ENCODE data around the gene B3GLCT. TPM values are rescaled to one million over a fixed set of nuclear protein-coding genes. Genes with fewer than 3 reads are reported as not detected.
"Not testable (repeated sequence)": the region's sequence is repeated elsewhere in the genome, so short reads cannot be mapped to it uniquely, and the experiment has no call there.

B3GLCT gene
- 1 to 10 TPM; 5.6 to 7.3 TPM for total RNA-seq
- long read RNA-seq, donor 1, full-length matches to known transcripts: 2 of 4 reads
- long read RNA-seq, donor 1, partial matches to known transcripts: 0 of 4 reads
- long read RNA-seq, donor 1, other reads (novel, unspliced or antisense): 2 of 4 reads
- long read RNA-seq, donor 2, full-length matches to known transcripts: 2 of 6 reads
- long read RNA-seq, donor 2, partial matches to known transcripts: 0 of 6 reads
- long read RNA-seq, donor 2, other reads (novel, unspliced or antisense): 4 of 6 reads

DNA sequence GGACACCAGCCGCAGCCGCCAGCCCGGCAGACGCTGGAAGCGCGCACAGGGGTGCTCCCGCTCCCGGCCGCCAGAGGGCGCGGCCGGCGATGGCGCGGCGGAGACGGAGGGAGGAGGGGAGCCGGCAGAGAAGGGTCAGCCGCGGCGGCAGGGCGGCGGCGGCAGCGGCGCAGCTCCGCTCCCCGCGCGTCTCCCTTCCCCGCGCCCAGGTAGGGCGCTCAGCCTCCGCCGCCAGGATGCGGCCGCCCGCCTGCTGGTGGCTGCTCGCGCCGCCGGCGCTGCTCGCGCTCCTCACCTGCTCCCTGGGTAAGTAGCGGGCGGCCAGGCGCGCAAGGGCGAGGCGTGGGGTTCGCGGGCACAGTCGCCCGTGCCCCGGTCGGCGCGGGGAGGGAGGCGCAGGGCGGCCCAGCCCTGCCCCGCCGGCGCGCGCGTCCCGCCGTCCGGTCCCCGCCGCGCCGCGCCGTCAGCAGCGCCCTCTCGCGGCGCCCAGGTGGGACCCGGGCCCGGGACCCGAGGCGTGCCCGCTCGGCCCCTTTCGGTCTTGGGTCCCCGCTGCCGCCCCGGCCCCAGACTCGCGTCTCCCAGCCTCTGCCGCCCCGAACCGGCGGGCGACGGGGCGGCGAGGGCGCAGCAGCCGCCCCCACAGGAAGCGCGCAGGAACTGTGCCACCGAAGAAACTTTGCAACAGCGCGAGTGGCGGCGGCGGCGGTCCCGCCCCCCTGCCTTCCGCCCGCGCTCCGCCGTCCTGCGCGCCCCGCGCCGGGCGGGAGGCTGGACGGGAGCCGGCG, at the start of gene B3GLCT:
B3GLCT (plus strand) TSS at position 127 of the 788 bp plus-strand sequence; CDS start at position 237, 110 bp downstream.
- DNase-seq (ENCODE audit: low spot score): peak; percentile 94
- intact Hi-C loops (cut with DNase I): no loop called here

DNA sequence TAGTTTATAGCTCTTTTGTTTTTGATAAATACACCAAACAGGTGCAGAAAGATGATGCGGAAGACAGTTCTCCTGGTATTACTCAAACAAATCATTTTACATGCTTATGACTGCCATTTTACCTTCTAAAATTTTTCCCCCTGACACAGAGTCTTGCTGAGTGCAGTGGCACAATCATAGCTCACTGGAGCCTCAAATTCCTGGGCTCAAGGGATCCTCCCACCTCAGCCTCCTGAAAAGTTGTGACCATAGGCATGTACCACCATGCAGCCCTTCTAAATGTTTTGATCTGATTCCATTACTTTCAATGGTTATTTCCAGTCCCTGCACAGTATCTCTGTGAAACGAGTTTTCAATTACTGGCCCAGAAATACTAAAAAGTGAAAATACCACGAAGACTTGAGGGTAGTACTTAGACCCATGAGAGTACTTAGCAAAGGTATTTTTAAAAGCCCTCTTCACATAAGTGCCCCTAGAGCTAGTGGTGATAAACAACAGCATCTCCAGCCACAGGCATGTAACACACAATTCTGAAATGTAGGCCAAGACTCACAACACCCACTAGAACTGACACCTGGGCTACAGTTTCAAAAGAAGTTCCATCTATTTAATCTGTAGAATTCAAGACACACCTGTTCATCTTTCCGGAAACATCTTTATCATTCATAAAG, 49.3 kb upstream of the B3GLCT start:
- intact Hi-C loops (cut with DNase I): no loop called here
- DNase-seq (ENCODE audit: low spot score): no peak

DNA sequence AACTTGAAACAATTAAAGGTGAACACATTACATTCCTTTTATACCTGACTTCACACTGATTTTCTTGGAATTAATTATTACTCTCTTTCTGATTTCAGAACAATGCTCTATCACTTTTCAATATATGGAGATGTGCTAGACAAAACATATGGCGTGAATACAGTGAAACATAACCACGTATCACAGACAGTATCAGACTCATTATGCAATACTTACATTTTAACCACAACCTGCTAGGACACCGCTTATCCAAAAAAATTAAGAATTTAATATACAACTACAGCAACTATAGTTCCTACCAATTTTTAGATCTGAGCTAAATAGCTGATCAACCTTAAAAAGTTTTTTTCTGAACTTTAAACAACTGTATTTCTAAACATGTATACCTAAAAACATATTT, 47.9 kb upstream of the B3GLCT start:
- no peak for DNase-seq (ENCODE audit: low spot score)
- intact Hi-C loops (cut with DNase I): no loop called here

DNA sequence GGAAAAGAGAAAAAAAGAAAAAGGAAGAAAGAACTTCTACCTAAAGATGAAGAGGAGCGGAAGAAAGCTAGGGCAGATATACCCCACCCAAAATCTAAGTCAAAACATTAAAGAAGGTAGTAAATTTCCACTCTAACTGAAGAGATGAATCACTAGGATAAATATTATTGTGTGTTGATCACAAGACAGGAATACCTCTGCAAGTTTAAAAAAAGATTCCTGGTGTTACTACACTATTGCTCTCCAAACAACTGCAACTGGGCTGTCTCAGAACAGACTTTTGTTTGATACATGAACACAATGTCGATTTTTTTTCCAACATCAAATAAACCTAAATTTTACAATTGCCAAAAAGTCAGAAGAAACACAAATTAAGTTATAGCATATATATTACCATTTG, 44.8 kb upstream of the B3GLCT start:
- intact Hi-C loops (cut with DNase I): no loop called here
- no peak for DNase-seq (ENCODE audit: low spot score)

DNA sequence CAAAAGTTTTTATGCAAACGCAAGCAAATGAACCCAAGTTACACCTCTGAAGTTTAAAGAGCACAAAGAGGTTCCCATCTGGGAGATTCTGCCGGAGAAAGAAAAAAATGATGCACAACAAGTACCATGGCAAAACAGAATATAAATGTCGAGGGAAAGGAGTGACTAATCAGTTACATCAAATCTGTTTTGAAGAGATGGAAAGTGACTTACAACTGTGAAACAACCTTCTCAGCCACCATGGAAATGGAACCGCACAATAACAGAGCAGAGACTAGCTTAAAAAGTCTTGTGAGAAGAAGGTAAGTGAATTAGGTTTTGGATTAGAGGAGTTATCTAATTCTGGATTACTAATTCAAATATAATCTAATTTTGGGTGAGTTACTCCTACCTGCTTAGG, 40.5 kb upstream of the B3GLCT start:
- intact Hi-C loops (cut with DNase I): no loop called here
- no peak for DNase-seq (ENCODE audit: low spot score)

DNA sequence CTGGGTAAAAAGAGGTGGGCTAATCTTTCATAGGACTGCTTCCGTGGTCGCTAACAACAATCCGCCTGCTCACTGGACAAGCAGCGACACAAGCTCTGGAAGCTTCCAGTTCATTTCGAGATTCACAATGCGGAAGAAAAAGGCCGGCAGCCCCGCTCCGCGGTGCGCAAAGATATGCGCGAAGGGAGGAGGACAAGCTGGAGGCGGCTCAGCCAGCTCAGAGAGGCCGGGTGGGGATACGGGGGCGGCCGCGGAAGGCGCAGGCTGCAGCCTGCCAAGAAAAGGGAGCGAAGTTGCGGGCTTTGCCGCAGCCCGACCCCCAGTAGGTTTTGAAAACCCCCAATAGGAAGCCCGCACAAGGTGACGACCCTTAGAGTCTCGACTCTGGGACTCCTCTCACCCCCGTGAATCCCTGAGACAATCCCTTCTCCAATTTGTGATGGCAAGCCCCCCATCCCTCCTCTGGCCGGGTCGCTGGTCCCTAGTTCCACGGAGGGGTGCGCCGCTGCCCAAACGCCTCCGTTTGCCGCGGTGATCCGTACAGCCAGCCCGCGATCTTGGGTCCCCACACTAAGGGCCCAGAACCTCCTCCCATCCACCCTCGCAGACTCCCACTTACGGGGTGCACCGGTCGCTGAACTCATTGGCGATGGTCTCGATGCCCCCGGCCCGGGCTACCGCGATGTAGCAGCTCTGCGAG, 38.8 kb upstream of the B3GLCT start:
- DNase-seq (ENCODE audit: low spot score): peak; percentile 90
- intact Hi-C loops (cut with DNase I): no loop called here

DNA sequence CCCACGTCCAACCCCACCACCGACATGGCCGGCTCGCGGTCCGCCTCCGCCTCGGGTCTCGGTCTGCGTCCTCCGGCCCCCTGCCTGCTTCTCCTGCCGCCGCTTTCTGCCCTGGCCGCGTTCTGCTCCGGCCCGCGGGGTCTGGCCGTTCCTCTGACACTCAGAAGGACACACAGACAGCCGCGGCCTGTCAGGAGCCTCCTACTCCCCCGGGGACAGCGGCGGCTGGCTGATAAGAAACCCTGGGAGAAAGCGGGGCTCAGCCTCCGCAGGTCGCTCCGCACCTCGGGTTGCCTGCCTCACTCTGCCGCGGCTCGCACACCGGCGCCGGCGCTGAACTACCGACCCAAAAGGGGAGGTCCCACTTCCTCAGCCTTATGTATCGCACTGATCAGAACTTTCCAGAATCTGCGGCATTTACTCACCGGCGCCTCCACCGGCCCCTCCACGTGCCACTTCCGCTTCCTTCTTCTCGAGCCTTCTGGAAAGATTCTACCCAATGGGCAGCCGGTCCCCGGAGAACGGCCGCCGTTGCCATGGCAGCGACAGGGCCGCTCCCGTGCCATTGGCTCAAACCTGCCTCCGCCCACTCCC, 38.1 kb upstream of the B3GLCT start, which contains the start of gene HSPH1:
HSPH1 (minus strand) TSS at position 348 of the 594 bp plus-strand sequence; CDS start at position 26, 322 bp downstream.
- intact Hi-C loops (cut with DNase I): no loop called here
- peak; percentile 100 for DNase-seq (ENCODE audit: low spot score)

DNA sequence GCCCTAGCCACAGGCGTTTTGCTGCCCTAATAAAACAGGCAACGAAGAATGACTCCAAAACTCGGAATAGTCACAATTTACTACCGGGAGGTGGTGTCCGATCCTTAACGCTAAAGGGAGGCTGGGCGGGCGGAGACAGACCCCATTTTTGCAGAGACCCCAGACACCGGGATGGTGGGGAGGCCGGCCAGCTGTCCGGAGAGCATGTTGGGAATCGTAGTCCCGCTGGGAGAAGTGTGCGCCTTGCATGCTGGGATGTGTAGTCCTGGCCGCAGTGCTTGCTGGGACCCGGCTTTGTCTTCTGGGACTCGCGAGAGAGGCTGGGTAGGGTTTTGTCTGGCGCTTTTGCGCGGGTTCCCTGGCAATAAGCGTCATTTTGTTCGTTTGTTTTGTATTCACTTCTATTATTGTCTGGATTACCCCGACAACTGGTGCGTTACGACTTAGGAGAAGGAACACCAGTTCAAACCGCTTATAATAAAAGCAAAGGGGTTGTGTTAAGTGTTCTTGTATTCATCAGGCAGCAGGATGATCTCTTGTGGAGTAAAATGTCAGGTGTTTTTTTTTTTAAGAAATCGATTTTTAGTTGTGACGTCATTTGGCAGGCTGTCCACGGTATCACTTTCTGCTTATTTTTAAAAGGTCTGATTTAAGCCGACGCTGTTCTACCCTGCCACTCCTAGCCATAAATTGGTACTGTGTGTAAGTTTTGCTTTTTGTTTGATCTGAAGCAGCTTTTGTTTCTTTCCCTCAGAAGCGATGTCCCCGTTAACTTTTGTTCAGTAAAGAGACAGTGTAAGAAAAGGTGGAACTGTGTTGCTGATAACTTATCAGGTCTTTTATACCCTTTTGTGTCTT, 37.4 kb upstream of the B3GLCT start:
- DNase-seq (ENCODE audit: low spot score): peak; percentile 99
- intact Hi-C loops (cut with DNase I): no loop called here

DNA sequence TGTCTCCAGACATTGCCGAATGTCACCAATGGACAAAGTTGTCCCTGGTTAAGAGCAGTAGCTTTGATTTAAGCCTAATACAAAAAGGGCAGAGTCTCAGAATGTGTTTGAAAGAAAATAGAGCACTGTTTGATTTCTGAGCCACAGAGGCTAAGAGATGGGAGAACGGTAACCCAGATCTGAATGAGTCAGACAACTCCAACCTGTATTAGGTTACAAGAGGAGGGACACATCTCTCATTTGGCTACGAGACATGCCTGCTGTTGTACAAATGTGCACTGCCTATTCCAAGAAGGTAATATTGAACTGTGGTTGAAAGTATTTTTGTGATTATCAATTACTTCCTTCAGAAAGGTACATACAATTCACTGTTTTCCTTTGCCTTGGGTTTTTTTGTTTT, 33.2 kb upstream of the B3GLCT start:
- no peak for DNase-seq (ENCODE audit: low spot score)
- intact Hi-C loops (cut with DNase I): no loop called here

DNA sequence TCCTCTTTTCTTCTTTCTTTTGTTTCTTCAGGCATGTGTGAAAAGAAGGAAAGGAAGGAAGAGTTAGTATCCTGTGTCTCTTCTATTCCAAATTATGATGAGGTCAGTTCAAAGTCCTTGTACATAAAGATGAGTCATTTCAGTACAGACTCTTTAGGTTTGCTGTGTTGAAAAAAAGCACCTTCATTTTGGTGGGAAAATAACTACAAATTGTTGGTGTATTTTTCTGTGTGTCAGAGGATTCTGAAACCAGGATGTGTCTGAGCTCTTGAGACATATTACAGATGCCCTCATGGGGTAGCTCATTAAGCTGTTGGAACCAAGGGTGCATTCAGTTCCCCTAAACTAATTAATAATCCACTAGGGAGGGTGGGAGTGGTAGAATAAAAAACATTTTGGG, 32.3 kb upstream of the B3GLCT start:
- no peak for DNase-seq (ENCODE audit: low spot score)
- intact Hi-C loops (cut with DNase I): no loop called here

DNA sequence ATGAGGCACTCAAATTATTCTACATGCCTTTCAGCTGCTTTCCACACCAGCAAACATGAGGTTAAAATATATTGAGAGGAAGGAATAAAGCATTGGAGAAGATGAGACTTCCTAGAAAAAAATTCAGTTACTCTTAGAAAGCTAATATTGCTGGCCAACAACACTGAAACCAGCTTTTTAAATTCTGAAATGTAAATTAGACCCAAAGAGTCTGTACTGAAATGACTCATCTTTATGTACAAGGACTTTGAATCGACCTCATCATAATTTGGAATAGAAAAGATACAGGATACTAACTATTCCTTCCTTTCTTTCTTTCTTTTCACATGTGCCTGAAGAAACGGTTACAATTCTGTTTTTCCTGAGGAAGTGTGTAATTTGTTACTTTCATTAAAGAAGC, 31.6 kb upstream of the B3GLCT start:
- intact Hi-C loops (cut with DNase I): no loop called here
- no peak for DNase-seq (ENCODE audit: low spot score)

DNA sequence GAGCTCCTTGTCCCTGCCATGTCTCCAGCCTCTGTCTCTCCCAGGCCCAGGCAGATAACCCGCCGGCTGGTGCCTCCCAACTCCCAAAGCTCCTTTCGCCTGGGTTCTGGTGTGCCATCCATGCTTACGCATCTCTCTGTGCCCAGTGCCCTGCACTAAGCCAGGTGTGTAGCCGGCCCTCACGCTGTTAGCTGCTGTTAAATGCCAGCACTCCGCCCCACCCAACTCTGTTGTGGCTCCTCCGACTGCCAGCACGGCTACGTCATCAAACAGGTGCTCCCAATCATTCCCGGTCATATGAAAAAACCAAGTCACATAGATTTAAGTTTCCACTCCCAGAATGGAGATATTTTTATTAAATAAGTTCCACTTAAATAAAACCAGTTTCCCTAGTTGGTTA, 31.0 kb upstream of the B3GLCT start:
- intact Hi-C loops (cut with DNase I): no loop called here
- DNase-seq (ENCODE audit: low spot score): no peak

DNA sequence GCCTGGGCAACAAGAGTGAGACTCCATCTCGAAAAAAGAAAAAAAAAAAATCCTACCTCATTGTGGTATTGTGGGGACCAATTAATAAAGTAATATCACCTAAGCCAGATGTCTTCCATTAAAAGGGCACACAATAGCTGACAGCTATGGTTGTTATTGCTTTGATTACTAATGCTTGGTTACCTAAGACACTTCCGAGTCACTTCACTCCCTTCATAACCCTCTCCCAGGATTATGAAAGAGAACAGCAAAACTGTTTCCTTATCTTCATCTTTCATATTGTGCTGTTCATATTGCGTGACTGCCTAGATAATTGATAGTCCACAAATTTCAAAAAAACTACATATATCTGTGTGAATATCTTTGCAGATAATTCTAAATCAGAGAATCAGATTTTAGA, 27.8 kb upstream of the B3GLCT start:
- DNase-seq (ENCODE audit: low spot score): no peak
- intact Hi-C loops (cut with DNase I): no loop called here

DNA sequence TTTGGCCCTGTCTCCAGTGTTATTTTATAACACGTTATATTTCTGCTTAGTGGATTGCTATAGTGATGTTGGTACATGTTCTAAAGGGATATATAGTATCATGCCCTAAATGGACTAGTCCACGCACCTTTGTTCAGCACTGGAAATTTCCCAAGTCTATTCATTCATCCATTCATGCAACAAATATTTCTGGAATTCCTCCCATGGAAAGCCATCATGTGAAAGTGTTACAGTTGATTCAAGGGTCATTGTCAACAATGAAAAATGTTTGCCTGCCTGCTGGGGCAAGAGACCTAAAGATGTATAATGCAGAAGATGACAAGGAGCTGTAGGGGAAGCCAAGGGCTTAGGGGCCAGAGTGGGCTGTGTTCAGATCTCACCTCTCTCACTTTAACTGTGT, 27.2 kb upstream of the B3GLCT start:
- DNase-seq (ENCODE audit: low spot score): no peak
- intact Hi-C loops (cut with DNase I): no loop called here

DNA sequence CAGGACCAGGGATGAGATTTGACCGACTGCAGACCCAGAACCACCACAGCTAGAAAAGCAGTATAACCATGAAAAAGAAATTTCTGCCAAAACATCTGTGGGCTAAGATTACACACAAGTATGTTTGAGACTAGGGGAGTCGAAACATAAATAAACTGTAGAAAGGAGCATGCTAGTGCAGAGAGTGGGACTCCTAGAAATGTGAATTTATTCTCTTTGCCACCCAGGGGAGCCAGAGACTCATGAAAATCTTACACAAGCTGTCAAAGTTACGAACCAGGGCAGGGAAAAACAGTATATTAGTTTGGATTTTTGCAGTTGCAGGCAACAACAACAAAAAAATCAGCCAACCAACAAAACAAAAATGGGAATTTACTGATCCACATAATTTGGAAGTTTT, 25.8 kb upstream of the B3GLCT start:
- no peak for DNase-seq (ENCODE audit: low spot score)
- intact Hi-C loops (cut with DNase I): no loop called here

DNA sequence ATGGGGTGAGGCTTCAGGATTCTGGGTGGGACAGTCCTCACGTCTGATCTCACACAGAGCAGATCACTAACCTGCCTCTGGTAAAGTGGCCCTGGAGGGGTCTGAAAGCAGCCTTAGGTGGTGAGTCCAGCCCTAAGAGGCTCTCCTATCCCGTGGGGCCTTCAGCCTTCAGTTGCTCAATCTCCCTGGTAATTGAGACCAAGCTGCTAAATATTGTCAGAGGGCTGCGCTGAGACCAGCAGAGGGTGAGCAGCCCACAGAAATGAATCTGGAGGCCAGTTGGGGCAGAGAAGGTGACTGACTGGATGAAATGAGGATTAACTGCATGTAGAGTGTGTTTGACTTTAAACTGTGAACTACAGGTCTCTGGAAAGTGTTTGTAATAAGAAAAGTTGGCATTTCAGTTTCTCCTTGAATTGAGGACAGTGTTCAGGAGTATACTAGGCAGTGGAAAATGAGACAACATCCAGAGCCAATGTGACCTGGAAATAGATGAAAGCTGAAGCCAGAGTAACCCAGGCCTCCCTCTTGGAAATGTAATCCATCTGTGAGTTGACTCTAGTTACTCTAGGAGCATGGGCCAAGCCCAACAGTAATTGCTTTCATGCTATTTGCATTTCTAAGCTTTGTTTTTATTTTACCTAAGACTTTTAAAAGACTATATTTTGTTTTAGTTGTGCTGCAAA, 23.8 kb upstream of the B3GLCT start:
- intact Hi-C loops (cut with DNase I): no loop called here
- no peak for DNase-seq (ENCODE audit: low spot score)

DNA sequence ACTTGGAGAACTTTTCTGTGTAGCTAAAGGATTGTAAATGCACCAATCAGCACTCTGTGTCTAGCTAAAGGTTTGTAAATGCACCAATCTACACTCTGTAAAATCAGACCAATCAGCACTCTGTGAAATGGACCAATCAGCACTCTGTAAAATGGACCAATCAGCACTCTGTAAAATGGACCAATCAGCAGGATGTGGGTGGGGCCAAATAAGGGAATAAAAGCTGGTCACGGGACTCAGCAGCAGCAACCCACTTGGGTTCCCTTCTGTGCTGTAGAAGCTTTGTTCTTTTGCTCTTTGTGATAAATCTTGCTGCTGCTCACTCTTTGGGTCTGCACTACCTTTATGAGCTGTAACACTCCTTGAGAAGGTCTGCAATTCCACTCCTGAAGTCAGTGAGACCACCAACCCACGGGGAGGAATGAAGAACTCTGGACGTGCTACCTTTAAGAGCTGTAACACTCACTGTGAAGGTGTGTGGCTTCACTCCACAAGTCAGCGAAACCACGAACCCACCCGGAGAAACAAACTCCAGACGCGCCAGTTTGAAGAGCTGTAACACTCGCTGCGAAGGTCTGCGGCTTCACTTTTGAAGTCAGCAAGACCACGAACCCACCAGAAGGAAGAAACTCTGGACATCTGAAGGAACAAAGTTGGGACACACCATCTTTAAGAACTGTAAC, 21.8 kb upstream of the B3GLCT start:
- DNase-seq (ENCODE audit: low spot score); intact Hi-C loops (cut with DNase I): not testable (repeated sequence)

Data from posterior vena cava (tissue), 2 donors.